Transverse colon (tissue), 4 donors: ENCODE data around the gene SLC45A2.

Experiments used
- EP300 ChIP-seq: sonication (generic); formaldehyde crosslinking; IDR thresholded peaks from one replicate; pipeline ENCODE4 v1.6.1; 2017; ENCODE audit warnings: antibody characterized with exemption, low read depth
- POLR2A ChIP-seq: fragments of 450-650 bp; IDR thresholded peaks from one replicate; pipeline ENCODE4 v1.6.1; 2016; ENCODE audit warnings: antibody characterized with exemption, mild to moderate bottlenecking, moderate library complexity
- POLR2AphosphoS5 ChIP-seq, 3 donors: sonication (generic); formaldehyde crosslinking; IDR thresholded peaks; one replicate each; pipeline ENCODE4 v1.6.1; 2016; ENCODE audit warnings: antibody characterized with exemption in 3 of 3
- TF ChIP-seq, protein P1 (sequence below), 5 experiments: fragments of 200-600 bp in 3 of 5; fragments of 450-650 bp in 2 of 5; sonication (generic) in 3 of 5; IDR thresholded peaks; 1 replicate in 2 of 5; 2 replicates in 3 of 5; pipeline ENCODE4 v1.5.1; 2016 to 2017; ENCODE audit warnings: antibody characterized with exemption in 5 of 5, inconsistent platforms in 3 of 5, mild to moderate bottlenecking in 2 of 5, moderate library complexity in 1 of 5

DNA sequence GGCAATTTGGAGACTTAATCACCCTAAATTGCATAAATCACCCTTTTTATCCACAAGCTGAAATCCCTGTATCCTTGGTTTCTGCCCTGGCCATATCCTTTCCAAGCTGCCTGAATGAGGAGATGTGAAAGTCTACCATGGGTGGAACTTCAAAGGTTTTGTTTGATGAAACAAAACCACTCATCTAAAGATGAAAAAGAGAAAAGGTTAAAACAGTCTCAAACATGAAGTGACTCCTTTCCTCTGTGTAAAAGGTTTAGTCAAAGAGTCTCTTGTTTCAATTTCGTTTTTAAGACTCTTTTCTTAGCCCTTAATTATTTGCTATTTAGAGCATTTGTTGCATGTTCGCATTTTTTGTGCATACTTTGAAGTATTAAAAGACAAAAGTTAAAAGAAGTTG lies 11.2 kb downstream of the SLC45A2 start:
- TF ChIP-seq POLR2A: no peak
- no peak for TF ChIP-seq POLR2AphosphoS5 (IDR thresholded peaks at IDR 0.05)
- TF ChIP-seq, protein P1, sequence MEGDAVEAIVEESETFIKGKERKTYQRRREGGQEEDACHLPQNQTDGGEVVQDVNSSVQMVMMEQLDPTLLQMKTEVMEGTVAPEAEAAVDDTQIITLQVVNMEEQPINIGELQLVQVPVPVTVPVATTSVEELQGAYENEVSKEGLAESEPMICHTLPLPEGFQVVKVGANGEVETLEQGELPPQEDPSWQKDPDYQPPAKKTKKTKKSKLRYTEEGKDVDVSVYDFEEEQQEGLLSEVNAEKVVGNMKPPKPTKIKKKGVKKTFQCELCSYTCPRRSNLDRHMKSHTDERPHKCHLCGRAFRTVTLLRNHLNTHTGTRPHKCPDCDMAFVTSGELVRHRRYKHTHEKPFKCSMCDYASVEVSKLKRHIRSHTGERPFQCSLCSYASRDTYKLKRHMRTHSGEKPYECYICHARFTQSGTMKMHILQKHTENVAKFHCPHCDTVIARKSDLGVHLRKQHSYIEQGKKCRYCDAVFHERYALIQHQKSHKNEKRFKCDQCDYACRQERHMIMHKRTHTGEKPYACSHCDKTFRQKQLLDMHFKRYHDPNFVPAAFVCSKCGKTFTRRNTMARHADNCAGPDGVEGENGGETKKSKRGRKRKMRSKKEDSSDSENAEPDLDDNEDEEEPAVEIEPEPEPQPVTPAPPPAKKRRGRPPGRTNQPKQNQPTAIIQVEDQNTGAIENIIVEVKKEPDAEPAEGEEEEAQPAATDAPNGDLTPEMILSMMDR (IDR thresholded peaks at IDR 0.05): no peak
- no peak for TF ChIP-seq EP300
